Measurements from ENCODE around the gene CILP2. TPM values are rescaled to one million over a fixed set of nuclear protein-coding genes. Genes with fewer than 3 reads are reported as not detected.

The CILP2 gene
- total RNA-seq, 1 experiment from 2014 or later = 0.77 TPM

GRCh38 chr19:19537075-19538048, 703 bp upstream of the CILP2 start:
- H3K27ac ChIP-seq (ENCODE audit: low read depth, low read length, poor library complexity, severe bottlenecking) = no peak overlapping the region
- H3K36me3 ChIP-seq (ENCODE audit: insufficient read depth, low read length, poor library complexity, severe bottlenecking) = no peaks in the 10 kb centered on the region
- H3K4me1 ChIP-seq (ENCODE audit: insufficient read depth, low read length, poor library complexity, severe bottlenecking) = peaks cover 13% of the 10 kb centered on the region
- no peaks in the 10 kb centered on the region for H3K27me3 ChIP-seq (replicated peaks; ENCODE audit: insufficient read depth, low read depth, low read length, poor library complexity)
- intact Hi-C loops (cut with micrococcal nuclease; ENCODE audit: unreplicated experiment) = no loop called here
- POLR2A ChIA-PET (ENCODE audit: low non-redundant PET) = interaction anchor here (0.6 kb wide), 1 partner anchor 8 kb away, joined by 3 read pairs; no protein-coding TSS in a partner anchor
- H3K4me3 ChIP-seq (ENCODE audit: low read depth, low read length, poor library complexity, severe bottlenecking) = no peak overlapping the region
- TF ChIP-seq CTCF (conservative IDR thresholded peaks at IDR 0.05; ENCODE audit: low read depth, low read length) = no peak
- no peak for TF ChIP-seq EZH2 (IDR thresholded peaks at IDR 0.05; ENCODE audit: borderline replicate concordance, low read depth, low read length, poor library complexity, severe bottlenecking)
- CTCF ChIA-PET = no interaction called here
- no peaks in the 10 kb centered on the region for H3K9me3 ChIP-seq (ENCODE audit: low read depth, low read length, poor library complexity, severe bottlenecking)
- no peak for DNase-seq (ENCODE audit: low spot score)
- BruUV-seq (replicated peaks) = no TSS peak

GRCh38 chr19:19538785-19539166, 711 bp downstream of the CILP2 start:
- H3K9me3 ChIP-seq (ENCODE audit: low read depth, low read length, poor library complexity, severe bottlenecking) = no peaks in the 10 kb centered on the region
- no peak for DNase-seq (ENCODE audit: low spot score)
- intact Hi-C loops (cut with micrococcal nuclease; ENCODE audit: unreplicated experiment) = no loop called here
- peak overlapping the region; percentile 49 for H3K4me3 ChIP-seq (ENCODE audit: low read depth, low read length, poor library complexity, severe bottlenecking)
- H3K27ac ChIP-seq (ENCODE audit: low read depth, low read length, poor library complexity, severe bottlenecking) = no peak overlapping the region
- H3K4me1 ChIP-seq (ENCODE audit: insufficient read depth, low read length, poor library complexity, severe bottlenecking) = peaks cover 13% of the 10 kb centered on the region
- H3K27me3 ChIP-seq (replicated peaks; ENCODE audit: insufficient read depth, low read depth, low read length, poor library complexity) = no peaks in the 10 kb centered on the region
- ChIA-PET CTCF (no interaction called here), POLR2A (ENCODE audit: low non-redundant PET) (no interaction called here)
- TF ChIP-seq CTCF (conservative IDR thresholded peaks at IDR 0.05; ENCODE audit: low read depth, low read length) (no peak), EZH2 (IDR thresholded peaks at IDR 0.05; ENCODE audit: borderline replicate concordance, low read depth, low read length, poor library complexity, severe bottlenecking) (no peak)
- no peaks in the 10 kb centered on the region for H3K36me3 ChIP-seq (ENCODE audit: insufficient read depth, low read length, poor library complexity, severe bottlenecking)
- BruUV-seq (replicated peaks) = no TSS peak

- BruUV-seq (replicated peaks) = no TSS peak
- ChIA-PET POLR2A (ENCODE audit: low non-redundant PET) (no interaction called here), CTCF (no interaction called here)
- H3K36me3 ChIP-seq (ENCODE audit: insufficient read depth, low read length, poor library complexity, severe bottlenecking) = no peaks in the 10 kb centered on the region
- H3K4me3 ChIP-seq (ENCODE audit: low read depth, low read length, poor library complexity, severe bottlenecking) = no peak overlapping the region
- H3K27ac ChIP-seq (ENCODE audit: low read depth, low read length, poor library complexity, severe bottlenecking) = no peak overlapping the region
- peaks cover 13% of the 10 kb centered on the region for H3K4me1 ChIP-seq (ENCODE audit: insufficient read depth, low read length, poor library complexity, severe bottlenecking)
- no peaks in the 10 kb centered on the region for H3K27me3 ChIP-seq (replicated peaks; ENCODE audit: insufficient read depth, low read depth, low read length, poor library complexity)
- DNase-seq (ENCODE audit: low spot score) = no peak
- no peaks in the 10 kb centered on the region for H3K9me3 ChIP-seq (ENCODE audit: low read depth, low read length, poor library complexity, severe bottlenecking)
- TF ChIP-seq CTCF (conservative IDR thresholded peaks at IDR 0.05; ENCODE audit: low read depth, low read length) (no peak), EZH2 (IDR thresholded peaks at IDR 0.05; ENCODE audit: borderline replicate concordance, low read depth, low read length, poor library complexity, severe bottlenecking) (no peak)
- intact Hi-C loops (cut with micrococcal nuclease; ENCODE audit: unreplicated experiment) = no loop called here
Observed at GRCh38 chr19:19539698-19540063, 1.6 kb downstream of the CILP2 start.
